HCT116 (cell line): ENCODE measurements around the gene UBE2E2. TPM values are rescaled to one million over a fixed set of nuclear protein-coding genes. Genes with fewer than 3 reads are reported as not detected.

Source experiments
- ATAC-seq: fragments of 200-7000 bp; cut with Tn5 transposase; 2 replicates; pipeline ENCODE4 v1.9.1; 2020; ENCODE audit warnings: mild to moderate bottlenecking, moderate library complexity
- BruUV-seq: library from RNA; stranded (reverse); fragments of 400-500 nt; replicated peaks from 2 replicates; lab custom pipeline; 2021; lab: Mats Ljungman, UMichigan
- CTCF ChIA-PET: fragments of 300-600 bp; sonication (Branson Sonifier 250); formaldehyde crosslinking; loops from one replicate; lab custom pipeline; 2021; ENCODE audit warnings: antibody characterized with exemption; lab: Charles Lee
- POLR2A ChIA-PET: fragments of 300-600, 350-600 bp; sonication (Branson Sonifier 250); formaldehyde crosslinking; loops from one replicate; lab custom pipeline; 2021; ENCODE audit warnings: antibody characterized with exemption; lab: Charles Lee
- RAD21 ChIA-PET, 2 experiments: fragments of 300-600 bp; sonication (Branson Sonifier 250); formaldehyde crosslinking; loops; one replicate each; lab custom pipeline; 2023; ENCODE audit warnings: low total read pairs in 2 of 2; ENCODE audit not compliant: uncharacterized antibody in 2 of 2, unreplicated experiment in 2 of 2, low non-redundant PET in 1 of 2; lab: Charles Lee
- DNase-seq: peaks from one replicate; pipeline ENCODE4 v3.0.0-alpha.2; 2010; ENCODE audit warnings: low read depth, low spot score
- H2AFZ ChIP-seq: fragments of 200-600 bp; shearing (Covaris generic), sonication (generic); 2 replicates; pipeline ENCODE4 v1.6.1; 2017; ENCODE audit warnings: low read depth, mixed run types, mixed read lengths, antibody characterized with exemption, low read length; ENCODE audit not compliant: poor library complexity, severe bottlenecking
- H3K27ac ChIP-seq: 2 replicates; pipeline ENCODE4 v1.5.1; 2012; ENCODE audit warnings: low read depth, low read length
- H3K27me3 ChIP-seq: fragments of 200-600 bp; sonication (generic); 2 replicates; pipeline ENCODE4 v1.6.1; 2016; ENCODE audit warnings: mixed run types, low read length, mixed read lengths; ENCODE audit not compliant: insufficient read depth
- H3K36me3 ChIP-seq, 2 experiments: fragments of 200-500 bp in 1 of 2; fragments of 200-600 bp in 1 of 2; sonication (Bioruptor generic) in 1 of 2; sonication (generic) in 1 of 2; 2 replicates each; pipeline versions ENCODE4 v1.5.1 to v1.6.1; 2014 to 2016; ENCODE audit warnings: low read length in 2 of 2, inconsistent platforms in 1 of 2, mixed read lengths in 1 of 2, mixed run types in 1 of 2; ENCODE audit not compliant: insufficient read depth in 2 of 2, control insufficient read depth in 1 of 2
- H3K4me1 ChIP-seq, 2 experiments: fragments of 200-600 bp in 1 of 2; sonication (generic) in 1 of 2; 2 replicates each; pipeline versions ENCODE4 v1.5.1 to v1.6.1; 2012 to 2017; ENCODE audit warnings: low read length in 2 of 2, inconsistent platforms in 1 of 2, mild to moderate bottlenecking in 1 of 2, mixed read lengths in 1 of 2, mixed run types in 1 of 2, moderate library complexity in 1 of 2; ENCODE audit not compliant: insufficient read depth in 2 of 2, control insufficient read depth in 1 of 2
- H3K4me2 ChIP-seq: fragments of 200-600 bp; sonication (generic); 2 replicates; pipeline ENCODE4 v1.6.1; 2017; ENCODE audit warnings: mixed run types, low read length, mixed read lengths
- H3K4me3 ChIP-seq, 2 experiments: fragments of 200-600 bp in 1 of 2; sonication (generic) in 1 of 2; replicated peaks in 1 of 2; 2 replicates each; pipeline ENCODE4 v1.5.1; 2011 to 2016; ENCODE audit warnings: low read length in 2 of 2, control low read depth in 1 of 2, low read depth in 1 of 2, mild to moderate bottlenecking in 1 of 2, mixed read lengths in 1 of 2, mixed run types in 1 of 2
- H3K79me2 ChIP-seq: fragments of 200-600 bp; sonication (generic); 2 replicates; pipeline ENCODE4 v1.6.1; 2017; ENCODE audit warnings: mild to moderate bottlenecking, mixed run types, low read length, moderate library complexity, mixed read lengths; ENCODE audit not compliant: insufficient read depth
- H3K9ac ChIP-seq: fragments of 200-600 bp; sonication (generic); 2 replicates; pipeline ENCODE4 v1.6.1; 2016; ENCODE audit warnings: low read length, mixed read lengths
- H3K9me2 ChIP-seq: fragments of 200-600 bp; sonication (generic), shearing (Covaris generic); 2 replicates; pipeline ENCODE4 v1.6.1; 2017; ENCODE audit warnings: mixed run types, mild to moderate bottlenecking, moderate library complexity; ENCODE audit not compliant: insufficient read depth
- H3K9me3 ChIP-seq, 2 experiments: fragments of 200-500 bp in 1 of 2; fragments of 200-600 bp in 1 of 2; sonication (Bioruptor generic) in 1 of 2; sonication (generic) in 1 of 2; 2 replicates each; pipeline ENCODE4 v1.6.1; 2014 to 2017; ENCODE audit warnings: low read length in 2 of 2, mixed read lengths in 2 of 2, inconsistent platforms in 1 of 2, low read depth in 1 of 2, mild to moderate bottlenecking in 1 of 2, mixed run types in 1 of 2, moderate library complexity in 1 of 2; ENCODE audit not compliant: control insufficient read depth in 1 of 2, insufficient read depth in 1 of 2
- H4K20me1 ChIP-seq: fragments of 200-600 bp; sonication (generic), shearing (Covaris generic); 2 replicates; pipeline ENCODE4 v1.6.1; 2017; ENCODE audit warnings: mixed run types, mild to moderate bottlenecking, moderate library complexity; ENCODE audit not compliant: insufficient read depth
- CBX3 ChIP-seq: IDR thresholded peaks from 2 replicates; pipeline ENCODE4 v1.6.1; 2012; ENCODE audit warnings: low read depth
- CEBPB ChIP-seq: IDR thresholded peaks from 2 replicates; pipeline ENCODE4 v1.6.1; 2012; ENCODE audit warnings: low read depth
- EGR1 ChIP-seq: IDR thresholded peaks from 2 replicates; pipeline ENCODE4 v1.6.1; 2012; ENCODE audit warnings: low read depth
- ELF1 ChIP-seq: IDR thresholded peaks from 2 replicates; pipeline ENCODE4 v1.6.1; 2012; ENCODE audit warnings: low read depth, borderline replicate concordance
- EZH2 ChIP-seq: fragments of 200-600 bp; sonication (generic); IDR thresholded peaks from 2 replicates; pipeline ENCODE4 v1.6.1; 2017; ENCODE audit warnings: antibody characterized with exemption, mixed run types
- FOSL1 ChIP-seq: IDR thresholded peaks from 2 replicates; pipeline ENCODE4 v1.6.1; 2012; ENCODE audit warnings: low read depth
- JUND ChIP-seq: IDR thresholded peaks from 2 replicates; pipeline ENCODE4 v1.6.1; 2012
- POLR2A ChIP-seq: IDR thresholded peaks from 2 replicates; pipeline ENCODE4 v1.7.0; 2011; ENCODE audit warnings: borderline replicate concordance; ENCODE audit not compliant: insufficient read depth, insufficient read length; ENCODE audit errors: extremely low read depth
- POLR2AphosphoS5 ChIP-seq: IDR thresholded peaks from 2 replicates; pipeline ENCODE4 v1.6.1; 2011; ENCODE audit warnings: mild to moderate bottlenecking, low read depth, low read length, moderate library complexity
- SIN3A ChIP-seq: IDR thresholded peaks from 2 replicates; pipeline ENCODE4 v1.6.1; 2012; ENCODE audit warnings: low read depth
- TCF7L2 ChIP-seq: IDR thresholded peaks from 2 replicates; pipeline ENCODE4 v1.7.0; 2011; ENCODE audit warnings: borderline replicate concordance, inconsistent platforms; ENCODE audit not compliant: insufficient read depth, insufficient read length; ENCODE audit errors: extremely low read depth
- YY1 ChIP-seq: IDR thresholded peaks from 2 replicates; pipeline ENCODE4 v1.6.1; 2011; ENCODE audit warnings: low read length, low read depth, moderate library complexity, mild to moderate bottlenecking; ENCODE audit not compliant: insufficient replicate concordance; ENCODE audit errors: extremely low read depth
- intact Hi-C: fragments of 100-400 bp; cut with micrococcal nuclease; formaldehyde crosslinking; loops from 2 replicates; pipeline ENCODE4 v1.10.0; 2022
- total RNA-seq: library from RNA; stranded (reverse); gene quantifications from one replicate; pipeline ENCODE4 v1.2.1, GENCODE V29; 2021; ENCODE audit not compliant: unreplicated experiment
- TF ChIP-seq, protein P1 (sequence below): IDR thresholded peaks from 2 replicates; pipeline ENCODE4 v1.6.1; 2012; ENCODE audit warnings: low read depth
- TF ChIP-seq, protein P2 (sequence below): IDR thresholded peaks from 2 replicates; pipeline ENCODE4 v1.6.1; 2011; ENCODE audit warnings: mild to moderate bottlenecking, low read length, moderate library complexity; ENCODE audit not compliant: insufficient replicate concordance; ENCODE audit errors: extremely low read depth
- TF ChIP-seq, protein P3 (sequence below): IDR thresholded peaks from 2 replicates; pipeline ENCODE4 v1.6.1; 2012

Gene UBE2E2
- total RNA-seq, 1 experiment from 2014 or later: 21.4 TPM

DNA sequence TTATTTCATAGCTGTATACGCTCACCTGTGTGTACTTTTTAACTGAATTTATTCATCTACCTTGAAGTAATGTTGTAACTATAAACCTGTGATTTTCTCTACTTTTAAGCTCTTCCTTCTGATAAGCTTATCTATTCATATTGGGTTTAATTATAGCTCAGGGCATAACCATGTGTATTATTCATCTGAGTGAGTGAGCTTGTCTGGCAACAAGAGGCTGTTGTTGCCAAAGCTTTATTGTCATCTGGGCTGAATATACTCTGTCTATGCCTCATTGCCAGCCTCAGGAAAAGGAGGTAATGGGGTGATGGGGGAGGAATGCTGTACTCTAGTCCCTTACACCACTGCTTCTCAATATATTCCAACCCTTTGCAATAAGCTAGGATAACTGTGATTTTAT is 292.4 kb downstream of the UBE2E2 start:
- H3K4me3 ChIP-seq: no peak overlapping the region
- DNase-seq: no peak
- no peaks in the 10 kb centered on the region for H3K9me3 ChIP-seq
- CTCF ChIA-PET: no interaction called here
- H3K79me2 ChIP-seq: no peaks in the 10 kb centered on the region
- no peak for ATAC-seq
- POLR2A ChIA-PET: no interaction called here
- no TSS peak for BruUV-seq
- H3K9me2 ChIP-seq: no peaks in the 10 kb centered on the region
- H4K20me1 ChIP-seq: no peaks in the 10 kb centered on the region
- peaks cover 0 to under 1% of the 10 kb centered on the region in 2 experiments; a peak in 1 of 4 replicates for H3K4me1 ChIP-seq
- H3K9ac ChIP-seq: no peak overlapping the region
- TF ChIP-seq SIN3A (no peak), CBX3 (no peak), FOSL1 (no peak)
- TF ChIP-seq, protein P1, sequence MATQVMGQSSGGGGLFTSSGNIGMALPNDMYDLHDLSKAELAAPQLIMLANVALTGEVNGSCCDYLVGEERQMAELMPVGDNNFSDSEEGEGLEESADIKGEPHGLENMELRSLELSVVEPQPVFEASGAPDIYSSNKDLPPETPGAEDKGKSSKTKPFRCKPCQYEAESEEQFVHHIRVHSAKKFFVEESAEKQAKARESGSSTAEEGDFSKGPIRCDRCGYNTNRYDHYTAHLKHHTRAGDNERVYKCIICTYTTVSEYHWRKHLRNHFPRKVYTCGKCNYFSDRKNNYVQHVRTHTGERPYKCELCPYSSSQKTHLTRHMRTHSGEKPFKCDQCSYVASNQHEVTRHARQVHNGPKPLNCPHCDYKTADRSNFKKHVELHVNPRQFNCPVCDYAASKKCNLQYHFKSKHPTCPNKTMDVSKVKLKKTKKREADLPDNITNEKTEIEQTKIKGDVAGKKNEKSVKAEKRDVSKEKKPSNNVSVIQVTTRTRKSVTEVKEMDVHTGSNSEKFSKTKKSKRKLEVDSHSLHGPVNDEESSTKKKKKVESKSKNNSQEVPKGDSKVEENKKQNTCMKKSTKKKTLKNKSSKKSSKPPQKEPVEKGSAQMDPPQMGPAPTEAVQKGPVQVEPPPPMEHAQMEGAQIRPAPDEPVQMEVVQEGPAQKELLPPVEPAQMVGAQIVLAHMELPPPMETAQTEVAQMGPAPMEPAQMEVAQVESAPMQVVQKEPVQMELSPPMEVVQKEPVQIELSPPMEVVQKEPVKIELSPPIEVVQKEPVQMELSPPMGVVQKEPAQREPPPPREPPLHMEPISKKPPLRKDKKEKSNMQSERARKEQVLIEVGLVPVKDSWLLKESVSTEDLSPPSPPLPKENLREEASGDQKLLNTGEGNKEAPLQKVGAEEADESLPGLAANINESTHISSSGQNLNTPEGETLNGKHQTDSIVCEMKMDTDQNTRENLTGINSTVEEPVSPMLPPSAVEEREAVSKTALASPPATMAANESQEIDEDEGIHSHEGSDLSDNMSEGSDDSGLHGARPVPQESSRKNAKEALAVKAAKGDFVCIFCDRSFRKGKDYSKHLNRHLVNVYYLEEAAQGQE: no peak
- H2AFZ ChIP-seq: no peak overlapping the region
- intact Hi-C loops: no loop called here
- no peak overlapping the region for H3K27ac ChIP-seq
- no peaks in the 10 kb centered on the region for H3K27me3 ChIP-seq
- no peaks in the 10 kb centered on the region for H3K36me3 ChIP-seq
- H3K4me2 ChIP-seq: no peak overlapping the region
- RAD21 ChIA-PET: no interaction called here

DNA sequence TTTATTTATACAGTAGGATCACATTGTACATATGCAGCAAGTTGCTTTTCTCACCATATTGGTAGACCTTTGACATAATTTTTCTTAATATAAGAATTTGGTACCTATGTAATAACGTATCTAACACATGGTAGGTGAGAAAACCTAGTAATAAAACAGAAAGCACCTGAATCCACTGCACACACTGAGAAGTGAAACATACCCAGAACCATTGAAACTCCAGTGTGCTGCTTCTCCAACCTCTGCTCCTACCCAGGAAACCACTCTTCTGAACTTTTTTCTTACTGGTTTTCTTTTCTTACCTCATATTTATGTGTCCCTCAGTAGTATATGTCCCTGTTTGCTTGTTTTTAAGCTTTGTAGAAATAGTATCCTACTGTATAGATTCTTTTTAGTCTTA is 293.0 kb downstream of the UBE2E2 start:
- Histone ChIP-seq H3K9me3 (no peaks in the 10 kb centered on the region), H3K9ac (no peak overlapping the region), H3K27me3 (no peaks in the 10 kb centered on the region), H3K9me2 (no peaks in the 10 kb centered on the region), H2AFZ (no peak overlapping the region), H3K27ac (no peak overlapping the region), H3K4me1 (peaks cover 0 to under 1% of the 10 kb centered on the region in 2 experiments; a peak in 1 of 4 replicates), H4K20me1 (no peaks in the 10 kb centered on the region), H3K79me2 (no peaks in the 10 kb centered on the region), H3K4me2 (no peak overlapping the region), H3K4me3 (no peak overlapping the region), H3K36me3 (no peaks in the 10 kb centered on the region)
- DNase-seq (no peak), ATAC-seq (no peak)
- CTCF ChIA-PET: no interaction called here
- no TSS peak for BruUV-seq
- TF ChIP-seq EGR1: no peak
- no peak for TF ChIP-seq ELF1
- no peak for TF ChIP-seq SIN3A
- no peak for TF ChIP-seq CEBPB
- no peak for TF ChIP-seq JUND
- TF ChIP-seq, protein P2, sequence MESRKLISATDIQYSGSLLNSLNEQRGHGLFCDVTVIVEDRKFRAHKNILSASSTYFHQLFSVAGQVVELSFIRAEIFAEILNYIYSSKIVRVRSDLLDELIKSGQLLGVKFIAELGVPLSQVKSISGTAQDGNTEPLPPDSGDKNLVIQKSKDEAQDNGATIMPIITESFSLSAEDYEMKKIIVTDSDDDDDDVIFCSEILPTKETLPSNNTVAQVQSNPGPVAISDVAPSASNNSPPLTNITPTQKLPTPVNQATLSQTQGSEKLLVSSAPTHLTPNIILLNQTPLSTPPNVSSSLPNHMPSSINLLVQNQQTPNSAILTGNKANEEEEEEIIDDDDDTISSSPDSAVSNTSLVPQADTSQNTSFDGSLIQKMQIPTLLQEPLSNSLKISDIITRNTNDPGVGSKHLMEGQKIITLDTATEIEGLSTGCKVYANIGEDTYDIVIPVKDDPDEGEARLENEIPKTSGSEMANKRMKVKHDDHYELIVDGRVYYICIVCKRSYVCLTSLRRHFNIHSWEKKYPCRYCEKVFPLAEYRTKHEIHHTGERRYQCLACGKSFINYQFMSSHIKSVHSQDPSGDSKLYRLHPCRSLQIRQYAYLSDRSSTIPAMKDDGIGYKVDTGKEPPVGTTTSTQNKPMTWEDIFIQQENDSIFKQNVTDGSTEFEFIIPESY: no peak
- no peak for TF ChIP-seq YY1
- TF ChIP-seq, protein P3, sequence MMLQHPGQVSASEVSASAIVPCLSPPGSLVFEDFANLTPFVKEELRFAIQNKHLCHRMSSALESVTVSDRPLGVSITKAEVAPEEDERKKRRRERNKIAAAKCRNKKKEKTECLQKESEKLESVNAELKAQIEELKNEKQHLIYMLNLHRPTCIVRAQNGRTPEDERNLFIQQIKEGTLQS: no peak
- TF ChIP-seq POLR2AphosphoS5: no peak
- no peak for TF ChIP-seq POLR2A
- TF ChIP-seq EZH2: no peak
- no peak for TF ChIP-seq TCF7L2
- RAD21 ChIA-PET: no interaction called here
- intact Hi-C loops: no loop called here
- POLR2A ChIA-PET: no interaction called here
